HEK293 (cell line): ENCODE results near the gene OR4D1.

Source experiments
- CTCF ChIP-seq: fragments of 450-650 bp; formaldehyde crosslinking; IDR thresholded peaks from 2 replicates; pipeline ENCODE4 v1.5.1; 2016; ENCODE audit warnings: missing biosample characterization, missing genetic modification characterization
- HOXA7 ChIP-seq: sonication (generic); formaldehyde crosslinking; IDR thresholded peaks from 2 replicates; pipeline ENCODE4 v1.8.1; 2022; ENCODE audit warnings: missing genetic modification reagents, borderline replicate concordance
- KLF9 ChIP-seq: fragments of 450-650 bp; formaldehyde crosslinking; IDR thresholded peaks from 2 replicates; pipeline ENCODE4 v1.5.1; 2016; ENCODE audit warnings: missing biosample characterization, missing genetic modification characterization, low read depth
- REPIN1 ChIP-seq: fragments of 450-650 bp; formaldehyde crosslinking; IDR thresholded peaks from 2 replicates; pipeline ENCODE4 v1.5.1; 2017; ENCODE audit warnings: missing biosample characterization, missing genetic modification characterization, low read depth
- ZFP37 ChIP-seq: fragments of 450-650 bp; formaldehyde crosslinking; IDR thresholded peaks from 2 replicates; pipeline ENCODE4 v1.5.1; 2016; ENCODE audit warnings: missing biosample characterization, missing genetic modification characterization
- ZNF175 ChIP-seq: fragments of 450-650 bp; formaldehyde crosslinking; IDR thresholded peaks from 2 replicates; pipeline ENCODE4 v1.5.1; 2016; ENCODE audit warnings: missing biosample characterization, missing genetic modification characterization
- ZNF211 ChIP-seq: fragments of 450-650 bp; formaldehyde crosslinking; IDR thresholded peaks from 2 replicates; pipeline ENCODE4 v1.5.1; 2016; ENCODE audit warnings: low read depth, missing biosample characterization, missing genetic modification characterization
- ZNF274 ChIP-seq, 2 experiments: fragments of 200-500 bp in 1 of 2; fragments of 450-650 bp in 1 of 2; sonication (Bioruptor generic) in 1 of 2; formaldehyde crosslinking in 1 of 2; IDR thresholded peaks; 2 replicates each; pipeline versions ENCODE4 v1.5.1 to v1.6.1; 2014 to 2016; ENCODE audit warnings: borderline replicate concordance in 1 of 2, inconsistent platforms in 1 of 2, low read length in 1 of 2, missing biosample characterization in 1 of 2, missing genetic modification characterization in 1 of 2
- ZNF658 ChIP-seq: fragments of 450-650 bp; formaldehyde crosslinking; IDR thresholded peaks from 2 replicates; pipeline ENCODE4; 2016; ENCODE audit warnings: missing biosample characterization, missing genetic modification characterization
- ZNF830 ChIP-seq: fragments of 450-650 bp; IDR thresholded peaks from 2 replicates; pipeline ENCODE4 v1.5.0; 2018; ENCODE audit warnings: missing biosample characterization, missing genetic modification characterization, low read depth, mild to moderate bottlenecking, moderate library complexity
- ZXDB ChIP-seq: fragments of 450-650 bp; formaldehyde crosslinking; IDR thresholded peaks from 2 replicates; pipeline ENCODE4 v1.5.1; 2016; ENCODE audit warnings: missing biosample characterization, missing genetic modification characterization
- TF ChIP-seq, protein P1 (sequence below): fragments of 450-650 bp; formaldehyde crosslinking; IDR thresholded peaks from 2 replicates; pipeline ENCODE4 v1.5.0; 2017; ENCODE audit warnings: missing biosample characterization, missing genetic modification characterization, borderline replicate concordance
- TF ChIP-seq, protein P2 (sequence below): fragments of 450-650 bp; formaldehyde crosslinking; conservative IDR thresholded peaks from 2 replicates; pipeline ENCODE4 v1.5.1; 2016; ENCODE audit warnings: low read depth, missing biosample characterization, missing genetic modification characterization
- TF ChIP-seq, protein P3 (sequence below): fragments of 450-650 bp; formaldehyde crosslinking; IDR thresholded peaks from 2 replicates; pipeline ENCODE4 v1.5.1; 2017; ENCODE audit warnings: missing biosample characterization, mild to moderate bottlenecking, missing genetic modification characterization, moderate library complexity

GRCh38 chr17:58109197-58109596 lies 39.0 kb upstream of the OR4D1 start:
- TF ChIP-seq HOXA7 (no peak), CTCF (tag by site-specific recombination) (no peak), ZXDB (tag by site-specific recombination) (no peak), KLF9 (no peak), ZNF274 (IDR thresholded peaks at IDR 0.05; ENCODE audit: low read length) (no peak), ZNF274 (tag by site-specific recombination; IDR thresholded peaks at IDR 0.05; ENCODE audit: borderline replicate concordance) (no peak), ZFP37 (tag by site-specific recombination) (no peak), ZNF211 (tag by site-specific recombination) (no peak), REPIN1 (tag by site-specific recombination) (no peak), ZNF175 (tag by site-specific recombination) (no peak), ZNF658 (tag by site-specific recombination) (no peak), ZNF830 (tag by site-specific recombination) (no peak)
- TF ChIP-seq, protein P1, sequence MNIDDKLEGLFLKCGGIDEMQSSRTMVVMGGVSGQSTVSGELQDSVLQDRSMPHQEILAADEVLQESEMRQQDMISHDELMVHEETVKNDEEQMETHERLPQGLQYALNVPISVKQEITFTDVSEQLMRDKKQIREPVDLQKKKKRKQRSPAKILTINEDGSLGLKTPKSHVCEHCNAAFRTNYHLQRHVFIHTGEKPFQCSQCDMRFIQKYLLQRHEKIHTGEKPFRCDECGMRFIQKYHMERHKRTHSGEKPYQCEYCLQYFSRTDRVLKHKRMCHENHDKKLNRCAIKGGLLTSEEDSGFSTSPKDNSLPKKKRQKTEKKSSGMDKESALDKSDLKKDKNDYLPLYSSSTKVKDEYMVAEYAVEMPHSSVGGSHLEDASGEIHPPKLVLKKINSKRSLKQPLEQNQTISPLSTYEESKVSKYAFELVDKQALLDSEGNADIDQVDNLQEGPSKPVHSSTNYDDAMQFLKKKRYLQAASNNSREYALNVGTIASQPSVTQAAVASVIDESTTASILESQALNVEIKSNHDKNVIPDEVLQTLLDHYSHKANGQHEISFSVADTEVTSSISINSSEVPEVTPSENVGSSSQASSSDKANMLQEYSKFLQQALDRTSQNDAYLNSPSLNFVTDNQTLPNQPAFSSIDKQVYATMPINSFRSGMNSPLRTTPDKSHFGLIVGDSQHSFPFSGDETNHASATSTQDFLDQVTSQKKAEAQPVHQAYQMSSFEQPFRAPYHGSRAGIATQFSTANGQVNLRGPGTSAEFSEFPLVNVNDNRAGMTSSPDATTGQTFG (tag by site-specific recombination) = no peak
- TF ChIP-seq, protein P2, sequence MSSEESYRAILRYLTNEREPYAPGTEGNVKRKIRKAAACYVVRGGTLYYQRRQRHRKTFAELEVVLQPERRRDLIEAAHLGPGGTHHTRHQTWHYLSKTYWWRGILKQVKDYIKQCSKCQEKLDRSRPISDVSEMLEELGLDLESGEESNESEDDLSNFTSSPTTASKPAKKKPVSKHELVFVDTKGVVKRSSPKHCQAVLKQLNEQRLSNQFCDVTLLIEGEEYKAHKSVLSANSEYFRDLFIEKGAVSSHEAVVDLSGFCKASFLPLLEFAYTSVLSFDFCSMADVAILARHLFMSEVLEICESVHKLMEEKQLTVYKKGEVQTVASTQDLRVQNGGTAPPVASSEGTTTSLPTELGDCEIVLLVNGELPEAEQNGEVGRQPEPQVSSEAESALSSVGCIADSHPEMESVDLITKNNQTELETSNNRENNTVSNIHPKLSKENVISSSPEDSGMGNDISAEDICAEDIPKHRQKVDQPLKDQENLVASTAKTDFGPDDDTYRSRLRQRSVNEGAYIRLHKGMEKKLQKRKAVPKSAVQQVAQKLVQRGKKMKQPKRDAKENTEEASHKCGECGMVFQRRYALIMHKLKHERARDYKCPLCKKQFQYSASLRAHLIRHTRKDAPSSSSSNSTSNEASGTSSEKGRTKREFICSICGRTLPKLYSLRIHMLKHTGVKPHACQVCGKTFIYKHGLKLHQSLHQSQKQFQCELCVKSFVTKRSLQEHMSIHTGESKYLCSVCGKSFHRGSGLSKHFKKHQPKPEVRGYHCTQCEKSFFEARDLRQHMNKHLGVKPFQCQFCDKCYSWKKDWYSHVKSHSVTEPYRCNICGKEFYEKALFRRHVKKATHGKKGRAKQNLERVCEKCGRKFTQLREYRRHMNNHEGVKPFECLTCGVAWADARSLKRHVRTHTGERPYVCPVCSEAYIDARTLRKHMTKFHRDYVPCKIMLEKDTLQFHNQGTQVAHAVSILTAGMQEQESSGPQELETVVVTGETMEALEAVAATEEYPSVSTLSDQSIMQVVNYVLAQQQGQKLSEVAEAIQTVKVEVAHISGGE (tag by site-specific recombination) = no peak
- TF ChIP-seq, protein P3, sequence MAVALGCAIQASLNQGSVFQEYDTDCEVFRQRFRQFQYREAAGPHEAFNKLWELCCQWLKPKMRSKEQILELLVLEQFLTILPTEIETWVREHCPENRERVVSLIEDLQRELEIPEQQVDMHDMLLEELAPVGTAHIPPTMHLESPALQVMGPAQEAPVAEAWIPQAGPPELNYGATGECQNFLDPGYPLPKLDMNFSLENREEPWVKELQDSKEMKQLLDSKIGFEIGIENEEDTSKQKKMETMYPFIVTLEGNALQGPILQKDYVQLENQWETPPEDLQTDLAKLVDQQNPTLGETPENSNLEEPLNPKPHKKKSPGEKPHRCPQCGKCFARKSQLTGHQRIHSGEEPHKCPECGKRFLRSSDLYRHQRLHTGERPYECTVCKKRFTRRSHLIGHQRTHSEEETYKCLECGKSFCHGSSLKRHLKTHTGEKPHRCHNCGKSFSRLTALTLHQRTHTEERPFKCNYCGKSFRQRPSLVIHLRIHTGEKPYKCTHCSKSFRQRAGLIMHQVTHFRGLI (tag by site-specific recombination) = no peak
